GM21360 (cell line): ENCODE data around the gene RPSA.
"Not testable (repeated sequence)": the region's sequence is repeated elsewhere in the genome, so short reads cannot be mapped to it uniquely, and the experiment has no call there.

Experiments used
- ATAC-seq: cut with Tn5 transposase; IDR thresholded peaks from one replicate; pipeline ENCODE4 v1.9.1; 2021; ENCODE audit warnings: mild to moderate bottlenecking, moderate library complexity; ENCODE audit not compliant: unreplicated experiment

The RPSA gene

GRCh38 chr3:39406368-39407258 lies at the start of gene RPSA:
Gene RPSA, plus strand, starts transcription at chr3:39406720. Its CDS starts 934 bp downstream, at chr3:39407654.
- peak; percentile 94 for ATAC-seq

- ATAC-seq, result no peak
These were observed 48.2 kb upstream of the RPSA start for GRCh38 chr3:39358333-39358732.

- ATAC-seq, result no peak
These were observed 45.1 kb upstream of the RPSA start for GRCh38 chr3:39361252-39361927.

DNA sequence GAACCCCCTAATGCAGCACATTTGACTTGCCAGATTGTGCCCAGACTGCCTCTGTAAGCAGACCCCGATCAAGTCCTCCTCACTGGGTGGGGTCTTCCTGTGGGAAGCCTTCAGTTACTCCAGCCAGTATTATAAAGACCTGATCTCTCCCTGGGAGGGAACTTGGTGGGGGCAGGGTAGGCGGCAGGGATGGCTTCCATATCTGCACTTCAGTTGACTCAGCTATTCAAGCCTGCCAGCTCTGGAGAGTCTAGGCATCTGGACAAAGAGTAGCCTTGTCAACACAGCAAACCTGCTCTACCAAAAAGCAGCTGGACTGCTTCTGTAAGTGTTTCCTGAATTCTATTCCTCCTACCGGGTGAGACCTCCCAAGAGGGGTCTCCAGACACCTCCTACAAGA lies 44.3 kb upstream of the RPSA start:
- ATAC-seq, result no peak

DNA sequence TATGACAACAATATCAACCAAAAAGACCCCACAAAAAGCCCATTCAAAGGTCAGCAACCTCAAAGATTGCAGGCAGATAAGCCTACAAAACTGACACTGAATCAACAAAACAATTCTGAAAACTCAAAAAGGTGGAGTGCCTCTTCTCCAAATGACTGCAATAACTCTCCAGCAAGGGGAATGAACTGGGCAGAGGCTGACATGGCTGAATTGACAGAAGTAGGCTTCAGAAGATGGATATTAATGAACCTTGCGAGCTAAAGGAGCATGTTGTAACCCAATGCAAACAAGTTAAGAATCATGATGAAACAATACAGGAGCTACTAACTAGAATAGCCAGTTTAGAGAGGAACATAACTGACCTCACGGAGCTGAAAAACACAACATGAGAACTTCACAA lies 43.7 kb upstream of the RPSA start:
- ATAC-seq, result no peak

DNA sequence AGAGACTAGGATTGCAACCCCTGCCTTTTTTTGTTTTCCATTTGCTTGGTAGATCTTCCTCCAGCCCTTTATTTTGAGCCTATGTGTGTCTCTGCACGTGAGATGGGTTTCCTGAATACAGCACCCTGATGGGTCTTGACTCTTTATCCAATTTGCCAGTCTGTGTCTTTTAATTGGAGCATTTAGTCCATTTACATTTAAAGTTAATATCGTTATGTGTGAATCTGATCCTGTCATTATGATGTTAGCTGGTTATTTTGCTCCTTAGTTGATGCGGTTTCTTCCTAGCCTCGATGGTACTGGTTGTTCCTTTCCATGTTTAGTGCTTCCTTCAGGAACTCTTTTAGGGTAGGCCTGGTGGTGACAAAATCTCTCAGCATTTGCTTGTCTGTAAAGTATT lies 36.1 kb upstream of the RPSA start:
- ATAC-seq, result not testable (repeated sequence)

GRCh38 chr3:39372833-39373232 lies 33.7 kb upstream of the RPSA start:
- ATAC-seq, result no peak

DNA sequence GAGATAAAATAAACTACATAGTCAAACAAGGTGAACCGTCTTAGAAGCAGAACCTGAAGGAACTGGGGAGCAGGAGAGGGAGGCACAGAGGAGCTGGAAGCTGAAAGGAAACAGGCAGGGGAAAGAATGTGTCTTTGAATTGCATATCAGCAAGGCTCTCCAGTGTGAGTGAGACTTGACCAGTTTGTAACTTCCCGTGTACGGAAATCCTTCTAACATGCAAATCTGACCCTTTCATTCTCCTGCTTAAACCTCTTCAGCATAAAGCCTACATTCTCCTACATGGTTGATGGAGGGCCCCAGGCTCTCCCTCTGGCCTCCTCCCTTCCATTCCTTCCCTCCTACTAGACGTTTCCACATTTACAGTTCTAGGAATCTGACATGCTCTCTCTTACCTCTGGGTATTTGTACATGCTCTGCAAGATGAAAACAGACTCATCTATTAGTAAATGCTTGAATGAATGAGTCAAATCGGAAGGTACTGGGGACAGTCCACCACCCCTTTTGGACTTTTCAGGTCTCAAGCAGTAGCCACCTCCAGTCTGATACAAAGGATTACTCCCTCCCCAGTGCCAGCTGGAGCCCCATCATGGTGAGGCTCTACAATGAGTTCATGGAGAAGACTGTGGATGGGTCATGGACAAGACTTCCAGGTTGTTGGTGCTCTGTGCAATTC lies 29.4 kb upstream of the RPSA start:
- ATAC-seq, result no peak

DNA sequence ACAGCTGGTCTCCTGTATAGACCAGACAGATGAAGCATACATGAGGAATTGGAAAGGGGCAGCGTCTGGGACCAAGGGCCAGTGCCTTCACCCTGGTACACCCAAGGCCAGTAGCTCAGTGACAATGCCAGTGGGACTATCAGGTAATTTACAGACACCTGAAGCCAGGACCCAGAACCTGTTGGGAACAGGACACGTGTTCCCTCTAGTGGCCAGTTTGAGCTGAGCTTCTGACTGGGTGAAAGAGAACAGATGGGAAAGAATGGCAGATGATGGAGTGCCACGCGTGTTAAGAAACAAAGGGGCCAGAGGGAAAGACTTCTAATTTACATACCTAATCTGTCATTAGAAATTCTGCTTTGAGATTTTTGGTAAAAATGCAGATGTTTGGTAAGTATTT lies 28.4 kb upstream of the RPSA start:
- peak; percentile 75 for ATAC-seq

DNA sequence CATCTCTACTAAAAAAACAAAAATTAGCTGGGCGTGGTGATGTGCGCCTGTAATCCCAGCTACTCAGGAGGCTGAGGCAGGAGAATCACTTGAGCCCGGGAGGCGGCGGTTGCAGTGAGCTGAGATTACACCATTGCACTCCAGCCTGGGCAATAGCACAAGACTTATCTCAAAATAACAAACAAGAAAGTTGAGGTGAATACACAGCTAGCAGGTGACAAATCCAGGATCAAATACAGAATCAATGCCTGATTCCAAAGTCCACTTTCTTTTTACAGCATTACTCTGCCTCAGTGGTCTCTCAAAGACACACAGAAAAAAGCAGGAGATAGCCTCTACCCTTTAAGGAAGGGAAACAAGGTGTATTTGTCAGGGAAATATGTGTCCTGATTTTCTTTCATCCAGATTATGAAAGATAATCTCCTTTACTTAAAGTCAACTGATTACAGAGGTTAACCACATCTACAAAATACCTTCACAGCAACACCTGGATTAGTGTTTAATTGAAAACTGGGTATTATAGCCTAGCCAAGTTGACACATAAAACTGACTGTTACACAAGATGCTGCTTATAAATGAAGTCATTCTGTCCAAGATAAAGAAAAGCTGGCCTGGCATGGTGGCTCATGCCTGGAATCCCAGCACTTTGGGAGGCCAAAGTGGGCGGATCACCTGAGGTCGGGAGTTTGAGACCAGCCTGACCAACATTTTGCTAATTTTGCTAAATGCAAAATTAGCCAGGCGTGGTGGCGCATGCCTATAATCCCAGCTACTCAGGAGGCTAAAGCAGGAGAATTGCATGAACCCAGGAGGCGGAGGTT lies 27.4 kb upstream of the RPSA start:
- no peak for ATAC-seq

- no peak for ATAC-seq
These were observed 26.8 kb upstream of the RPSA start for GRCh38 chr3:39379778-39380155.

DNA sequence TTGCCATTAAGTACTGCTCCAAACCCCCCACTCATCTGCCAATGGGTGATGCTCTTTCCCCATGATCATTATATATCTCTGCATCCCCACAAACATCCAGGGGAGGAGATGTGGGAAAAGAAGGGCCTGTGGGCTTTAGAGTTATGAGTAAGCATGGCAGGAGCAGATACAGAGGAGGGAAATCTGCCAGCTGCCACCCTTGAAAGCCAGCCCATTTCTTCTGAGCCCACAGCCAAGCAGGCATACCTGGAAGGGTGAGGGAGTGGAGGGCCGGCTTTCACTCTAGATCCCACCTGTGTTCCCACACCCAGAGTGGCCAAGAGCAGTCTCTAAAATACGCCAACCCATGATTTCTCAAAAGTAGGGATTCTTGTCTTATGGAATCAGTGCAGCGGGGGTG lies 25.1 kb upstream of the RPSA start:
- ATAC-seq, result no peak

DNA sequence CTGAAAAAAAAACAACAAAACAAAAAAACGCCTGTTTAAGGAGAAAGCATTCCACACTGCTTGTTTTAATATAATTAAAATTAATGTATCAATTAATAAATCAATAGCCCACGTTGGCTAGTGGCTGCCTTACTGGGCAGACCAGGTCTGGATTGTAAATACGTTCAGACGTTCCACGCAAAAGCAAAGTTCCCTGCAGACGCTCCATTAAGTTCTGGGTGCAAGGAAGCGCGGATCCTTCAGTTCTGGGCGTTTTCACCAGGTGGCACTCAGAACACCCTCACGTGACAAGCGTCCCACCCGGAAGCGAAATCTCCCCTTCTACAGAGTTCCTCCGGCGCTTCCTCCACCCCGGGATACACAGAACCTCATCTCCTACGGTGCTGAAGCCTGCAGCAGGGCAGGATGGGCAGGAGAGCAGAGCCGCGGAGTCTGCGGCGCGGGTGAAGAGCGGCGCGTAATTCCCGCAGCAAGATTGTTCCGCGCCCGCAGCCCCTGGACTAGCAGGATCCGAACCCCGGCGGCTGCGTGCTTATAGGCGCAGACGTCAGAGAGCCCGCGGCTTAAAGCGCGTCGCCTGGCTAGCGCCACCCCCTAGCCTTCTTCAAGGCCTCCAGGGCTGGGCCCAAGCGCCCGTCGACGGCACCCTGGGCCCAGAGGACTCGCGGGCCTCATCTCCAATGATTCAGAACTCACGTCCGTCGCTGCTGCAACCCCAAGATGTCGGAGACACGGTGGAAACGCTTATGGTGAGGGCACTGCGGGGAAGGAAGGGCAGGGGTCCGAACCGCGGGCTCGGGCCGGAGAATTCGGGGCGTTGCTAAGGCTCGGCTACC lies 23.3 kb upstream of the RPSA start, which contains the start of gene SLC25A38:
Gene SLC25A38 (plus strand): TSS at position 326 of the 836 bp plus-strand sequence. CDS start 355 bp downstream, at position 681.
- ATAC-seq, result peak; percentile 66

- ATAC-seq, result peak; percentile 69
These were observed 22.4 kb upstream of the RPSA start for GRCh38 chr3:39383881-39384664.

- no peak for ATAC-seq
These were observed 21.9 kb upstream of the RPSA start for GRCh38 chr3:39384665-39385000.

DNA sequence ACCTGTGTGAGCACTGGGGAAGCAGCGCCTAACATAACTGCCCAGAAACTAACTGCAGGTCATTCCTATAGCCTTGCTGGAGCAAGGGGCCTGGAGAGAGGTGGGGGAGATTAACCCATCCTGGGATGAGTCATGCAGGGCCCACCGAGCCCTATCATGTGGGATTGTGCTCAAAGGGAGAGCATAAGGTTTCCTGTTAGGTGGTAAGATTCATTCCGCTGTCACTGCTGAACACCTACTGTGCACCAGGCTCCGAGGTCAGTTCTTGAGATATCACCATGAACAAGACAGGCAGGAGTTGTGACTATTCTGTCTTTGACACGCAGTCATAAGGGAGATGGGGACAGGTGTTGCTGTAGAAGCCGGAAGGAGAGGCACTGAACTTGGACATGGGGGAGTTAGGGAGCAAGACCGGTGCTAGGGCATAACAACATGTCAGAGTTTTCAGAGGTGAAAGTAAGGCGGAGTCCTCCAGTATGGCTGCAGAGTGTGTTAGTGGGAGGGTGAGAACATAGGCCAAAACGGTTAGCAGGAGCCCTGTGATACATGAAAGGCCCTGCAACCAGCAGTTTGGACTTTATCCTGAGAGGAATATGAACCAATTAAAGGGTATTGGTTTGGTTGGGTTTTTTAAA lies 20.9 kb upstream of the RPSA start:
- no peak for ATAC-seq

DNA sequence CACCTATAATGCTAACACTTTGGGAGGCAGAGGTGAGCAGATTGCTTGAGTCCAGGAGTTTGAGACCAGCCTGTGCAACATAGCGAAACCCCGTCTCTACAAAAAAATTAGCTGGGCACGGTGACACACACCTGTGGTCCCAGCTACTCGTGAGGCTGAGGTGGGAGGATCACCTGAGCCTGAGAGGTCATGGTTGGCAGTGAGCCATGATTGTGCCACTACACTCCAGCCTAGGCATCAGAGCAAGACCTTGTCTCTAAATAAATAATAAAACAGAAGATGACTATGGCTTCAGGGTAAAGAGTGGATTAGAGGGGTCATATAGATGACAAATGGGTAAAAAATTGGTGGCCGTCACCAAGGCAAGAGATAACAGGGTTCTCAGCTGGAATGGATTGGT lies 20.2 kb upstream of the RPSA start:
- no peak for ATAC-seq

DNA sequence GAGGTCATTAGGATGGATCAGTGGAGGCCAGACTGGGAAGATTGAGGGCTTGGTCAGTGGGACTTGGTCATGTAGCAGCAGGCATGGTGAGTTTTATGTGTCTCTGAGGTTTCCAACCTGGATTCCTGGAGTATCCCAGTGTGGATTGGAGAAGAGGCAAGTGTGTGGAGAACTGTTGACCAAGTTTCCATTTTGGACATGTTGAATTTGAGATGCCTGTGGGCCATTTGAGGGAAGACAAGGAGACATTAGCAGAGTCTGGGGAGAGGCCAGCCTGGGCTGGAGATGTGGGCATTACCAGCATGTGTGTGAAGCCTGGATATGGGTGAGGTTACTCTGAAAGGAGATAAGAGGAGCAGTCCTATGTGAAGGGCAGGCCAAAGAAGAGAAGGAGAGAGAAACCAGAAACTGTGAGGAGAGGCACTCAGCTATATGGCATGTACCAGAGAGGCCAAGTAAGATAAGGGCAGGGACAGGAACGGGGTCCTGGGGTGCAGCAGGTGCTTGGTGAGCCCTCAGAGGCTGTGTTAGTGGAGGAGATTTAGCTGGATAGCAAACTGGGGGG lies 19.0 kb upstream of the RPSA start:
- no peak for ATAC-seq
